ENCODE results near the gene GTF3C6. TPM values are rescaled to one million over a fixed set of nuclear protein-coding genes. Genes with fewer than 3 reads are reported as not detected.

GTF3C6 gene
- total and polyA plus RNA-seq, 11 donors = 55.4 to 154 (median 104) TPM

DNA sequence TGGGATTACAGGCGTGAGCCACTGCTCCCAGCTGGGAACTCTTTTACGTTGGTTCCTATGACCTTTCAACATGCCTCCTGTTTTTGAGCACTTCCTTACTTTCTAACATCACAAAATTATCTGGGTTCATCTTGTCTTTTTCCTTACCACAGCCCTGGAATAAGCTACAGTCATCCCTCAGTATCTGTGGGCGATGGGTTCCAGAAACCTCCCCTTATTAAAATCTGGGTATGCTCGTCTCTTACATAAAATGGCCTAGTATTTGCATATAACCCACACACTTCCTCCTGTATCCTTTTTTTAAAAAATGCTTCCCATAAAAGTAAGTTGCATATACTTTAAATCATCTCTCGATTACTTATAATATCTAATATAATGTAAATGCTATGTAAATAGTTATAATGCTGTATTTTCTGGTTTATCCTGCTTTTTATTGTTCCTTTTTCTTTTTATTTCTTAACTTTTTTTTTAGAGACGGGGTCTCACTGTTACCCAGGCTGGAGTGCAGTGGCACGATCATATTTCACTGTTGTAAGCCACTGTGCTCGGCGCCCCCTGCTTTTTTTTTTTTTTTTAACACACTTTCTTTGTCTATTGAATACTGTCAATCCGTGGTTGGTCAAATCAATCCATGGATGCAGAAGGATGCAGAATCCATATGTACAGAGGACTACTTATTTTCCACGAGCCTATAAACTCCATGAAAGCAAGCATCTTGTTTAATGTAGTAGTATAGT is 32.5 kb downstream of the GTF3C6 start:
- intact Hi-C loops (cut with DNase I) = loop anchor here in 1 of 10 donors (10.0 kb wide), 1 partner anchor 466 kb away; no protein-coding TSS in a partner anchor
- Histone ChIP-seq H3K4me1 (no peaks in the 10 kb centered on the region), H3K27me3 (no peaks in the 10 kb centered on the region), H3K9me3 (no peaks in the 10 kb centered on the region), H3K36me3 (peaks cover 0 to 98% (median 65%) of the 10 kb centered on the region in 9 donors), H3K4me3 (no peak overlapping the region), H3K27ac (no peak overlapping the region)
- DNase-seq (no peak), ATAC-seq (no peak)
- TF ChIP-seq POLR2A (IDR thresholded peaks at IDR 0.05) = no peak
- TF ChIP-seq, protein P1, sequence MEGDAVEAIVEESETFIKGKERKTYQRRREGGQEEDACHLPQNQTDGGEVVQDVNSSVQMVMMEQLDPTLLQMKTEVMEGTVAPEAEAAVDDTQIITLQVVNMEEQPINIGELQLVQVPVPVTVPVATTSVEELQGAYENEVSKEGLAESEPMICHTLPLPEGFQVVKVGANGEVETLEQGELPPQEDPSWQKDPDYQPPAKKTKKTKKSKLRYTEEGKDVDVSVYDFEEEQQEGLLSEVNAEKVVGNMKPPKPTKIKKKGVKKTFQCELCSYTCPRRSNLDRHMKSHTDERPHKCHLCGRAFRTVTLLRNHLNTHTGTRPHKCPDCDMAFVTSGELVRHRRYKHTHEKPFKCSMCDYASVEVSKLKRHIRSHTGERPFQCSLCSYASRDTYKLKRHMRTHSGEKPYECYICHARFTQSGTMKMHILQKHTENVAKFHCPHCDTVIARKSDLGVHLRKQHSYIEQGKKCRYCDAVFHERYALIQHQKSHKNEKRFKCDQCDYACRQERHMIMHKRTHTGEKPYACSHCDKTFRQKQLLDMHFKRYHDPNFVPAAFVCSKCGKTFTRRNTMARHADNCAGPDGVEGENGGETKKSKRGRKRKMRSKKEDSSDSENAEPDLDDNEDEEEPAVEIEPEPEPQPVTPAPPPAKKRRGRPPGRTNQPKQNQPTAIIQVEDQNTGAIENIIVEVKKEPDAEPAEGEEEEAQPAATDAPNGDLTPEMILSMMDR (IDR thresholded peaks at IDR 0.05) = no peak
- 81 to 90% (median 85%) methylated on average over 11 of the region's 11 CpGs for WGBS, 4 donors

DNA sequence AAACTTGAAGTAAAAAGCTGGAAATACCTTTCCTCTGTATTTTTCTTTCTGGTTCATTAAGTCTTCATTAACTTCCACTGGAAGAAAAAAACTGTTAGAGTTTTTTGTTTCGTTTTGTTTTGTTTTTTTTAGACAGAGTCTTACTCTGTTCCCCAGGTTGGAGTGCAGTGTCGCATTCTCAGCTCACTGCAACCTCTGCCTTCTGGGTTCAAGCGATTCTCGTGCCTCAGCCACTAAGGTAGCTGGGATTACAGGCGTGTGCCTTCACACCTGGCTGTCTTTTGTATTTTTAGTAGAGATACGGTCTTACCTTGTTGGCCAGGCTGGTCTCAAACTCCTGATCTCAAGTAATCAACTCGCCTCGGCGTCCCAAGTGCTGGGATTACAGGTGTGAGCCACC is 38.2 kb downstream of the GTF3C6 start:
- H3K27me3 ChIP-seq = no peaks in the 10 kb centered on the region
- WGBS, 4 donors = 94 to 96% (median 95%) methylated on average over 9 of the region's 9 CpGs
- TF ChIP-seq, protein P1 (IDR thresholded peaks at IDR 0.05) = no peak
- TF ChIP-seq POLR2A (IDR thresholded peaks at IDR 0.05) = no peak
- H3K4me3 ChIP-seq = no peak overlapping the region
- intact Hi-C loops (cut with DNase I) = loop anchor here in 3 of 10 donors (5.0 to 10.0 kb wide), 3 partner anchors 314 to 472 kb away; no protein-coding TSS in a partner anchor
- H3K9me3 ChIP-seq = no peaks in the 10 kb centered on the region
- peaks cover 0 to 97% (median 73%) of the 10 kb centered on the region in 9 donors for H3K36me3 ChIP-seq
- no peak for ATAC-seq
- H3K4me1 ChIP-seq = no peaks in the 10 kb centered on the region
- DNase-seq = no peak
- H3K27ac ChIP-seq = no peak overlapping the region

DNA sequence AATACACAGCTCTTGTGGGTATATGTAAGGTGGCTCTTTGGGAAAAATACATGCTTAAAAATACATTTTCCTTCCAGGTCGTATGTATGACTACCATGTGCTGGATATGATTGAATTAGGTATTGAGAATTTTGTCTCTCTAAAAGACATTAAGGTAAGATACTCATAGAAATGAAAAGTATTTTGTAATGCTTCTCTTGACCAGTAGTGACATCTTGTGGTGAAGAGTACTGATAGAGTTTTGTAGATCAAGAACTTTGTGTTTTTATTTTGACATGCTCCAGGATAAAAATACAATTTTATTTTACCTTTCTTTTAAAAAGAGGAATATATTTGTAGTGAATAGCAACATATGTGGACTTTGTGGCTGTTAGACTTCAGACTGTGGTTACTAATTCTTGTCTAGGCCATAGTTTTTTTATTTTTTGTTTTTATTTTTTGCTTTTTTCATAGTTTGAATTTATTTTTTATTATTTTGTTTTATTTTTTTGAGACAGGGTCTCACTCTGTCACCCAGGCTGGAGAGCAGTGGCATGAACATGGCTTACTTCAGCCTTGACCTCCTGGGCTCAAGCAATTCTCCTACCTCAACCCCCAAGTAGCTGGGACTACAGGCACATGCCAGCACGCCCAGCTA is 41.2 kb downstream of the GTF3C6 start:
- no peaks in the 10 kb centered on the region for H3K9me3 ChIP-seq
- TF ChIP-seq, protein P1 (IDR thresholded peaks at IDR 0.05) = peak in 11 of 12 donors; percentile 15 to 58 (median 45)
- no peak for TF ChIP-seq POLR2A (IDR thresholded peaks at IDR 0.05)
- no peak overlapping the region for H3K27ac ChIP-seq
- intact Hi-C loops (cut with DNase I) = loop anchor here in 9 of 10 donors (2.0 to 10.0 kb wide), 9 partner anchors 317 to 1045 kb away; no protein-coding TSS in a partner anchor
- WGBS, 4 donors = 62 to 66% (median 63%) methylated on average over 2 of the region's 2 CpGs
- ATAC-seq = no peak
- no peak overlapping the region for H3K4me3 ChIP-seq
- H3K4me1 ChIP-seq = no peaks in the 10 kb centered on the region
- H3K36me3 ChIP-seq = peaks cover 0 to 99% (median 89%) of the 10 kb centered on the region in 9 donors
- DNase-seq = no peak
- no peaks in the 10 kb centered on the region for H3K27me3 ChIP-seq

DNA sequence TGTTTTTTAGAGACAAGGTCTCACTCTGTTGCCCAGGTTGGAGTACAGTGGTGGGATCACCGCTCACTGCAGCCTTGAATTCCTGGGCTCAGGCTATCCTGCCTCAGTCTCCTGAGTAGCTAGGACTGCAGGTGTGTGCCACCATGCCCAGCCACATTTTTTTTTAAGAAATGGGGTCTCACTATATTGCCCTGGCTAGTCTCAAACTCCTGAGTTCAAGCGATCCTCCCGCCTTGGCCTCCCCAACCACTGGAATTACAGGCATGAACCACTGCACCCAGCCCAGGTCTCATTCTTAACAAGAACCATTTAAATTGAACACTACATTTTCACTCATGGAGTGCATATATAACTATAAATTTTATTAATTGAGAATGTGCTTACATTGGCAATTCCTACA is 43.8 kb downstream of the GTF3C6 start:
- 96 to 99% (median 98%) methylated on average over 3 of the region's 3 CpGs for WGBS, 4 donors
- Histone ChIP-seq H3K9me3 (no peaks in the 10 kb centered on the region), H3K27ac (no peak overlapping the region), H3K4me1 (no peaks in the 10 kb centered on the region), H3K36me3 (peaks cover 0 to 99% (median 94%) of the 10 kb centered on the region in 9 donors), H3K27me3 (no peaks in the 10 kb centered on the region), H3K4me3 (no peak overlapping the region)
- DNase-seq = no peak
- ATAC-seq = no peak
- no peak for TF ChIP-seq POLR2A (IDR thresholded peaks at IDR 0.05)
- TF ChIP-seq, protein P1 (IDR thresholded peaks at IDR 0.05) = no peak
- intact Hi-C loops (cut with DNase I) = loop anchor here in 5 of 10 donors (5.0 to 10.0 kb wide), 5 partner anchors 470 to 1042 kb away; no protein-coding TSS in a partner anchor

All from heart left ventricle (tissue), 16 donors.